ENCODE results near the gene GPR158. TPM values are rescaled to one million over a fixed set of nuclear protein-coding genes. Genes with fewer than 3 reads are reported as not detected.
A peak's percentile ranks its signal among the peaks of the same experiment; 100 is the strongest.

Gene GPR158
- total RNA-seq, 1 donor from 2014 or later, result 0.12 TPM

GRCh38 chr10:25509151-25509550, 334.4 kb downstream of the GPR158 start:
- no peak for ATAC-seq
- no peak for TF ChIP-seq CTCF (IDR thresholded peaks at IDR 0.05)
- no peak overlapping the region for H3K4me3 ChIP-seq
- H3K9me3 ChIP-seq, result no peaks in the 10 kb centered on the region
- no peaks in the 10 kb centered on the region for H3K4me1 ChIP-seq
- intact Hi-C loops (cut with DNase I), result no loop called here
- no peak for DNase-seq
- H3K27ac ChIP-seq, result no peak overlapping the region
- H3K27me3 ChIP-seq (ENCODE audit: low read depth), result no peaks in the 10 kb centered on the region
- H3K36me3 ChIP-seq, result no peaks in the 10 kb centered on the region

- Histone ChIP-seq H3K27me3 (ENCODE audit: low read depth) (no peaks in the 10 kb centered on the region), H3K36me3 (no peaks in the 10 kb centered on the region), H3K9me3 (no peaks in the 10 kb centered on the region), H3K27ac (no peak overlapping the region), H3K4me3 (no peak overlapping the region), H3K4me1 (no peaks in the 10 kb centered on the region)
- ATAC-seq (no peak), DNase-seq (no peak)
- no peak for TF ChIP-seq CTCF (IDR thresholded peaks at IDR 0.05)
- intact Hi-C loops (cut with DNase I), result no loop called here
Measured at GRCh38 chr10:25522294-25522693, 347.5 kb downstream of the GPR158 start.

- Histone ChIP-seq H3K9me3 (no peaks in the 10 kb centered on the region), H3K27me3 (ENCODE audit: low read depth) (no peaks in the 10 kb centered on the region), H3K27ac (no peak overlapping the region), H3K4me3 (no peak overlapping the region), H3K4me1 (no peaks in the 10 kb centered on the region), H3K36me3 (no peaks in the 10 kb centered on the region)
- TF ChIP-seq CTCF (IDR thresholded peaks at IDR 0.05), result no peak
- no peak for DNase-seq
- intact Hi-C loops (cut with DNase I), result no loop called here
- peak in 1 of 2 donors; percentile 59 for ATAC-seq
Measured at GRCh38 chr10:25522946-25523608, 348.3 kb downstream of the GPR158 start.

GRCh38 chr10:25530306-25530705, 355.5 kb downstream of the GPR158 start:
- TF ChIP-seq CTCF (IDR thresholded peaks at IDR 0.05), result no peak
- no peak for ATAC-seq
- Histone ChIP-seq H3K4me3 (no peak overlapping the region), H3K27ac (no peak overlapping the region), H3K9me3 (no peaks in the 10 kb centered on the region), H3K36me3 (no peaks in the 10 kb centered on the region), H3K27me3 (ENCODE audit: low read depth) (no peaks in the 10 kb centered on the region), H3K4me1 (no peaks in the 10 kb centered on the region)
- no peak for DNase-seq
- intact Hi-C loops (cut with DNase I), result no loop called here

GRCh38 chr10:25531457-25532061, 356.8 kb downstream of the GPR158 start:
- intact Hi-C loops (cut with DNase I), result no loop called here
- ATAC-seq (no peak), DNase-seq (no peak)
- no peak overlapping the region for H3K4me3 ChIP-seq
- H3K27me3 ChIP-seq (ENCODE audit: low read depth), result no peaks in the 10 kb centered on the region
- H3K4me1 ChIP-seq, result no peaks in the 10 kb centered on the region
- H3K9me3 ChIP-seq, result no peaks in the 10 kb centered on the region
- H3K36me3 ChIP-seq, result no peaks in the 10 kb centered on the region
- no peak for TF ChIP-seq CTCF (IDR thresholded peaks at IDR 0.05)
- H3K27ac ChIP-seq, result no peak overlapping the region
